CD4-positive, alpha-beta T cell treated with Interleukin-17A for 4 hours (primary cell): ENCODE data around the gene CHRNB1.

Experiments
- DNase-seq: peaks from one replicate; pipeline ENCODE4 v3.0.0-alpha.2; 2020; ENCODE audit warnings: mixed read lengths

The CHRNB1 gene

DNA sequence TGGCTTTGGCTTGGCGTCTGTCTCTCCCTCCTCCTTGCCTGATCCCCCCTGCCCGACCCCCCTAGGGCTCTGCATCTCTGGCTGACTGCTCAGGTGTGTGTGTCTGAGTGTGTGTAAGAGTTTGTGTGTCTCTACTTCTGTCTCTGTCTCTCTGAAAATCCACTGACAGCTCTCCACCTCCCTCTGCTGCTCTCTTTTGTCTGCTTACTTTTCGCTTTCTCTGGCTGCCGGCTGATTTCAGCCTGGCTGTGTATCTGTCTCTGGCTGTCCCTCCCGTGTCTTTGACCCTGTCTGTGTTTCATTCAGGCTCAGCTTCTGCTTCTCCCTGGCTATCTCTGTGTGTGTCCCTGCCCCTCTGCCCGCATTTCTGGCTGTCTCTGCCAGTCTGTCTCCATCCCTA is 28.5 kb upstream of the CHRNB1 start:
- peak; percentile 21 for DNase-seq

- no peak for DNase-seq
Observed at GRCh38 chr17:7417056-7417655, 27.7 kb upstream of the CHRNB1 start.

DNA sequence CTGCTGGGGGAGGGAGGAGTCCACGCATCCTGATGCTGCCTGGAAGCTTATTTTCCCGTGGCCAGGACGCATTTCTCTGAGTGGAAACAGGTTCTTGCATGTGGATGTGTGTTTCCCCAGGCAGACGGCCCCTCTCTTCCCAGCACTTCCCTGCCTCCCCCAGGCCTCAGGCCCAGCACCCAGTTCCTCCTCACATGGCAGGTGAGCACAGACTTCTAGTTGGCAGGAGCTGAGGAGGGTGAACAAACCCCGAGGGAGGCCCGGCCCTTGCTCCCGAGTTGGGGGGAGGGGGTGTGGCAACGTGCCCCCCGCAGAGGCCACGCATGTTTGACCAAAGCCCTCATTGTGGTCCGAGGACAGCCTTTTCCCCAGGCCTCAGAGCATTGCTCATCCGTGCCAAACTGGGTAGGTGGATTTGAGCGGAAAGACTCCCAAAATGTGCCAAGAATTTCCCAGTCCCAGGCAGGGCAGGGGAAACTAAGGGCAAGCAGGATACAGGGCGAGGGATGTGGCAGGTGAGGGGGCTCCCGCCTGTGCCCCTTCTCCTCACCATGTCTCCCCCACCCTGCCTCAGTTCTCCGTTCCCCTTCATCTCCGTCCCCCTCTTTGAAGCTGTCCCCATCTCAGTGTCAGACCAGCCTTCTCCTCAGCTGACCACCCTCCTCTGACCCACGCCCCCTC is 26.2 kb upstream of the CHRNB1 start:
- DNase-seq: no peak

GRCh38 chr17:7419819-7420610 is 24.8 kb upstream of the CHRNB1 start, which contains the start of gene SPEM1:
SPEM1 (plus strand) TSS chr17:7420324; CDS start chr17:7420385, 61 bp downstream.
- DNase-seq: no peak

DNA sequence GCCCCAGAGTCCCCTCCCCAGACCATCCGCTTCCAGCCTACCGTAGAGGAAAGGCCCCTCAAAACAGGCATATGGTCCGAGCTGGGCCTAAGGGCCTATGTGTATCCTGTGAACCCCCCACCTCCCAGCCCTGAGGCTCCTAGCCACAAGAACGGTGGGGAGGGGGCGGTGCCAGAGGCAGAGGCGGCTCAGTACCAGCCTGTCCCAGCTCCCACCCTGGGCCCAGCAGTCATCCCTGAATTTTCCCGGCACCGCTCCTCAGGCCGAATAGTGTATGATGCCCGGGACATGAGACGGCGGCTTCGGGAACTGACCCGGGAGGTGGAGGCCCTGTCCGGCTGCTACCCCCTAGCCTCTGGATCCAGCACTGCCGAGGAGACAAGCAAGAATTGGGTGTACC is 23.7 kb upstream of the CHRNB1 start:
- no peak for DNase-seq

- no peak for DNase-seq
Observed at GRCh38 chr17:7423679-7424078, 21.2 kb upstream of the CHRNB1 start.

DNA sequence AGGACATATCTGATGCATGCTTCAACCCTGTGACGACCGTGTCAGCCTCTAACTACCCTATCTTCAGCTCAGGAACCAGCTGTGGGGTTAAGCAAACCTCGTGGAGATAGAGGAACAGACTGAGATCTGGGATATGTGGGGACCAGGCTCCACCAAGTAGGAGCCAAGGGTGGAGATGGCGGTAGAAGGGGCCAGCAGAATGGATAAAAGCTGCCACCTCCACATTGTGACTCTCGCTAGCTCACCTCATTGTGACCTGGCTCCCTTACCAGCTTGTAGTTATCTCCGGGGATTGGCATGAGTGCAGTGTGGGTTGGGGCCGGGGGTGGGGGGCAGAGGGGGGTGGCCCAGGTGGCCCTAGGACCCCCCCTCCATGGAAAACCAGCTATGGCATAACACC is 19.5 kb upstream of the CHRNB1 start, which contains the start of gene SPEM2:
TSS of gene SPEM2 (plus strand) at position 301 of the 400 bp plus-strand sequence. CDS start at position 374, 73 bp downstream.
- DNase-seq: no peak

DNA sequence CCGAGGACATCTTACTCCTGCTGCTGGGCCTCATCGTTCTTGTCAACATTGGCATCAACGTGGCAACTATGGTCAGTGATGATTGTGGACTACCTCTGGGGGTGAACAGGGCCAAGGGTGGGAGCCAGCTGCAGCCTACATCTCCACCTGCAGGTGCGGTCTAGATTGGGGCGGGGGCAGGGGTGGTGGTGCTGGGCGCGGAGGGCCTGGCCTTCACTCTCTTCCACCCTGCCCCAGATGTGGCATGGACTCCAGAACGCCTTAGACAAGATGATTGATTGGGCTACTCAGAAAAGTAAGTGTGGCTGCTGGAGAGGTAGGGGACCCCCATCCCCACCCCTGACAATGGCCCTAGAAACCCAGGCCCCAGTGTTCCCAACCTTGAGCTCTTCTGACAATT is 19.1 kb upstream of the CHRNB1 start:
- no peak for DNase-seq

DNA sequence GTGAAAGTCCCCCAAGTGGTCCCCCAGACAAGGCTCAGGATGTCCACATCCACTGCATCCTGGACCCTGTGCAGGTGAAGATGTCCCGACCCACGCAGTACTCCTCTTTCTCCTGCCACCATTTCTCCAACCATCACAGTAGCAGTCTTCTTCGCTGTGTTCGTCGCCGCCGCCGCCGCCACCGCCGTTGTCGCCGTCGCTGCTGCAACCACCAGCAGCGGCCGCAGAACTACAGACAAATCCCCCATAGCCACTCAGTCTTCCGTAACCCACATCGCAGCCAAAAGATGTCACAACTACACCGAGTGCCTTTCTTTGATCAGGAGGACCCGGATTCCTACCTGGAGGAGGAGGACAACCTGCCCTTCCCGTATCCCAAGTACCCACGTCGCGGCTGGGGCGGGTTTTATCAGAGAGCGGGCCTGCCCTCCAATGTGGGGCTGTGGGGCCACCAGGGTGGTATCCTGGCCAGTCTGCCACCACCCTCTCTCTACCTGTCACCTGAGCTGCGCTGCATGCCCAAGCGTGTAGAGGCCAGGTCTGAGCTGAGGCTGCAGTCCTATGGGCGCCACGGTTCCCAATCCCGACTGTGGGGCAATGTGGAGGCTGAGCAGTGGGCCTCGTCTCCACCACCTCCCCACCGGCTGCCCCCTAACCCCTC is 18.5 kb upstream of the CHRNB1 start:
- DNase-seq: no peak

DNA sequence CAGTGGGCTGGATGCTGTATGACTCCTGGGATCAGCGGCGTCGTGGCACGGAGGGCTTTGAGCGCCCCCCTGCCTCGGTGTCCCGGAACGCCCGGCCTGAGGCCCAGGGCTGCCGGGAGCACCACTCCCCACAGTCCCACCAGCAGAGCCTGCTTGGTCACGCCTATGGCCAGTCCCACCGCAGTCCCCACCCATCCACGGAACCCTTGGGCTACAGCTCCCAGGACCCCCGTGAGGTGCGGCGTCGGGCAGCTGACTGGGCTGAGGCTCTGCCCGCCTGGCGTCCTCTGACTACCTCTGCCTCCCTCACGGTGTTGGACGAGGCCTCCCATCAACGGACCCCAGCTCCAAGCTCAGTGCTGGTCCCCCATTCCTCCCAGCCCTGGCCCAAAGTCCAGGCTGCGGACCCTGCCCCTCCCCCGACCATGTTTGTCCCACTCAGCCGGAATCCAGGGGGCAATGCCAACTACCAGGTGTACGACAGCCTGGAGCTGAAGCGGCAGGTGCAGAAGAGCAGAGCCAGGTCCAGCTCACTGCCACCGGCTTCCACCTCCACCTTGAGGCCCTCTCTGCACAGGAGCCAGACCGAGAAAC is 17.9 kb upstream of the CHRNB1 start:
- no peak for DNase-seq

DNA sequence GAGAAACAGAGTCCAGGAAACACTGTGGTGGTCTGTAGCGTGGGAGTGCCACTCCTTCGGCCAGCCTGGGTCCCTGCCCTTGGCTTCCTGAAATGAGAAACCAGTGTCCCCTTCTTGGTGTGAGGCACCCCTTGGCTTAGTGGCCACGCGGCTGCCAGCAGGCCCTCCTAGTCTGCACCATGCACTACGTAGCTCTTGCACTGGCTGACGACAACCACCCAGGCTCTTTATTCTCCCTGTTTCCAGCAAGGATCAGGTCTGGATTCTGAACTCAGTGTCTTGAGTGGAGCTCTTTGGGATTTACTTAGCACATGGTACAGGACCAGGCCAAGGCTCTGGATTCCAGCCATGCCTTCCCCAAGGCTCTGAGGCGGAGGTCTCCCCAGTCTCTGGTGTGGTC is 17.3 kb upstream of the CHRNB1 start:
- no peak for DNase-seq

DNA sequence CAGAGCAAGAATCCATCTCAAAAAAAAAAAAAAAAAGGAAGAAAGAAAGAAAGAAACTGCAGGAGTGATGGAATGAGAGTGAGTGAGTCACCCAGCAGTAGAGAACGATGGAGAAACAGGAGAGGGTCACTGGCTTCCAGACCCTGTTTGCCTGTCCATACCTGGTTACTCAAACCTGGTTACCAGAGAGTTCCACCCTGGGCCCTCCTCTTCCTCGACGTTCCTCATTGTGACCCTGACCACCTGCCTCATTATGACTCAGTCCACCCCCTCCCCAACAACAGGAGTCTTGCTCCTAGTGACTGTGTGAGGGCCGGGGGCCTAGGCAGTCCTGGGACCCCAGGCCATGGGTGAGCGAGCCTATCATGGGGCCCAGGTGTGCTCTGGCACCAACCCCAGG is 16.3 kb upstream of the CHRNB1 start, which contains the start of gene SPEM3:
TSS of gene SPEM3 (plus strand) at position 301 of the 400 bp plus-strand sequence. CDS start at position 347, 46 bp downstream.
- no peak for DNase-seq

GRCh38 chr17:7429722-7430121 is 15.1 kb upstream of the CHRNB1 start:
- DNase-seq: no peak

DNA sequence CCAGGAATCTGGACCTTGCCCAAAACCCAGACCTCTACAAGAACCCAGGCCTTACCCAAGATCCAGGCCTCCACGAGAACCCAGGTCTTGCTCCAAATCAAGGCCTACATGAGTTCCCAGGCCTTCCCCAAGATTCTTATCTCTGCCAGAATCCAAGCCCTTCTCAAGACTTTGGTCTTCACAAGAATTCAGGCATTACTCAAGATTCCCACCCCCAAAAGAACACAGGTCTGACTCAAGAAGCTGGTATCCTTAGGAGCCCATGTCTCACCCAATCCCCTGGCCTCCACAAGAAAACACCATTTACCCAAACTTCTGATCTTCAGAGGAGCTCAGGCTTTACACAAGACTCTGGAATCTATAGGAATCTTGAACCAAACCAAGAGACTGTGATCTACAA is 13.6 kb upstream of the CHRNB1 start:
- DNase-seq: no peak

DNA sequence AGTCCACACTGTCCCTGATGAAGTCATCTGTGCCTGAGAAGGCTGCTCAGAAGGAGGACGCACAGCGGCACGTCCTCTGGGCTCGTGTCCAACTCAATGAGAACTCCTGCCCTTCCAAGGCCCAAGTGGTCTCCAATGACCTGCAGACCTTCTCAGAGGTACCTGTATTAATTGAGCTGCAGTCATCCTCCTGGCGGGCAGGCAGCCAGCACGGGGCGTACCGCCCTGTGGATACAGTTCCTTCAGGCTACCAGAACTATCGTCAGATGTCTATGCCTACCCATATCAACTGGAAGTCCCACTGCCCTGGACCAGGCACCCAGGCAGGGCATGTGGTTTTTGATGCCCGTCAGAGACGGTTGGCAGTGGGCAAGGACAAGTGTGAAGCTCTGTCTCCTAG is 12.6 kb upstream of the CHRNB1 start:
- DNase-seq: no peak

DNA sequence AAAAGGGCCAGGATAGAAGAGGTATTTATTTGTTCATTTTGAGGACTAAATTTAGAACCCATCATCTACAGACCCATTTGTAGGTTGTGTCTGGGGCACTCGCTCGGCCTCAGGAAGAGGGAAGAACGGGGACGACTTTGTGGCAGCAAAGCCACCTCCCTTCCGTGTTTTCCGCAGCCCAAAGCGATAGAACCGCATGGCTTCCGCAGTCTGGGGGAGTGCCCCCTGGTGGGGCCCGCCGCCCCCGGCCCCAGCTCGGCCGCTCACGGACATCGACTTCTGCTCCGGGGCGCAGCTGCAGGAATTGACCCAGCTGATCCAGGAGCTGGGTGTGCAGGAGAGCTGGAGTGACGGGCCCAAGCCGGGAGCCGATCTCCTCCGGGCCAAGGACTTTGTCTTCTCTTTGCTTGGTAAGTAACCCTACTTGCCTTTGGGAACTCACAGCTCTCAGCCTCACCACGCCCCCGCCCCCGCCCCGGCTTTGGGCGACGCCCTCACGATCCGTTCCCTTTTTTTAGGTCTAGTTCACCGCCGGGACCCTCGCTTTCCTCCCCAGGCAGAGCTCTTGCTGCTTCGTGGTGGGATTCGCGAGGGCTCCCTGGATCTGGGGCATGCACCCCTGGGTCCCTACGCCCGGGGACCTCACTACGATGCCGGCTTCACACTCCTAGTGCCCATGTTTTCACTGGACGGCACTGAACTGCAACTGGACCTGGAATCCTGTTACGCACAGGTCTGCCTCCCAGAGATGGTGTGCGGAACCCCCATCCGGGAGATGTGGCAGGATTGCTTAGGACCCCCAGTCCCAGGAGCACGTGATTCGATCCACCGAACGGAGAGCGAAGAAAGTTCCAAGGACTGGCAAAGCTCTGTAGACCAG is 8.9 kb upstream of the CHRNB1 start:
- DNase-seq: peak; percentile 72

- peak; percentile 85 for DNase-seq
Observed at GRCh38 chr17:7436556-7437368, 8.1 kb upstream of the CHRNB1 start.

GRCh38 chr17:7437369-7437863 is 7.4 kb upstream of the CHRNB1 start:
- DNase-seq: no peak

GRCh38 chr17:7437950-7438614 is 6.8 kb upstream of the CHRNB1 start:
- DNase-seq: peak; percentile 85
